Endothelial cell (in vitro differentiated cells): ENCODE results near the gene MEF2D. TPM values are rescaled to one million over a fixed set of nuclear protein-coding genes. Genes with fewer than 3 reads are reported as not detected.

Experiments
- DNase-seq: peaks from one replicate; pipeline ENCODE4 v3.0.0; 2021; ENCODE audit warnings: low spot score
- H3K27ac Mint-ChIP-seq: one replicate; pipeline ENCODE4 v1.8.0; 2021; ENCODE audit warnings: mixed read lengths, inconsistent platforms; ENCODE audit not compliant: unreplicated experiment
- H3K27me3 Mint-ChIP-seq: one replicate; pipeline ENCODE4 v1.8.0; 2021; ENCODE audit warnings: mild to moderate bottlenecking, moderate library complexity, mixed read lengths, inconsistent platforms; ENCODE audit not compliant: unreplicated experiment
- H3K36me3 Mint-ChIP-seq: one replicate; pipeline ENCODE4 v1.8.0; 2021; ENCODE audit warnings: mild to moderate bottlenecking, low read depth, mixed read lengths, inconsistent platforms; ENCODE audit not compliant: unreplicated experiment
- H3K4me1 Mint-ChIP-seq: one replicate; pipeline ENCODE4 v1.8.0; 2021; ENCODE audit warnings: mild to moderate bottlenecking, mixed read lengths, inconsistent platforms; ENCODE audit not compliant: unreplicated experiment
- H3K4me3 Mint-ChIP-seq: one replicate; pipeline ENCODE4 v1.8.0; 2021; ENCODE audit warnings: mild to moderate bottlenecking, mixed read lengths, inconsistent platforms; ENCODE audit not compliant: unreplicated experiment
- H3K9me3 Mint-ChIP-seq: one replicate; pipeline ENCODE4 v1.8.0; 2021; ENCODE audit warnings: mixed read lengths, inconsistent platforms; ENCODE audit not compliant: unreplicated experiment
- total RNA-seq: library from RNA; stranded (reverse); fragmentation: NEBNext Ultra II Directional; extraction: Animal tissue kit (Norgen Biotek cat#: 25700); gene quantifications from one replicate; pipeline ENCODE4 v1.2.1, GENCODE V29; 2021; ENCODE audit not compliant: unreplicated experiment
- TF ChIP-seq, protein P1 (sequence below): fragments of 200-600 bp; sonication (generic); IDR thresholded peaks from one replicate; pipeline ENCODE4 v1.5.0; 2021; ENCODE audit warnings: antibody characterized with exemption; ENCODE audit not compliant: unreplicated experiment

The MEF2D gene
- total RNA-seq, 1 donor from 2014 or later = 45.2 TPM

DNA sequence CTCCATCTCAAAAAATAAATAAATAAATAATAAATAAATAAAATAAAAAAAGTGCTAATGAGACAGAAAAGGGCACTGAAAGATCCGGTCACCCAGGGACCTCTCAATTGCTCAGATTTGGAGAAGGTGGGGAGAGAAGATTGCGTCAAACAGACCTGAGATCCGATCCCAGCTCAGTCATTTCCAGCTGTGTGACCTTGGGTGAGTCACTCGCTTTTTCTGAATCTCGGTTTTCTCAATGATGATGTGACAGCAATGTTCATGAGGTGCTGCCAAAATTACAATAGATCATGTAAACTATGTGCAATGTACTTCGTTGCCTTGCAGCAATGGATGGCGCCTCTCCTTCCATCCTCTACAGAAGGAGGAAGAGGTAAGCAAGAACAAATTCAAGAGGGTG, 11.1 kb upstream of the MEF2D start:
- TF ChIP-seq, protein P1, sequence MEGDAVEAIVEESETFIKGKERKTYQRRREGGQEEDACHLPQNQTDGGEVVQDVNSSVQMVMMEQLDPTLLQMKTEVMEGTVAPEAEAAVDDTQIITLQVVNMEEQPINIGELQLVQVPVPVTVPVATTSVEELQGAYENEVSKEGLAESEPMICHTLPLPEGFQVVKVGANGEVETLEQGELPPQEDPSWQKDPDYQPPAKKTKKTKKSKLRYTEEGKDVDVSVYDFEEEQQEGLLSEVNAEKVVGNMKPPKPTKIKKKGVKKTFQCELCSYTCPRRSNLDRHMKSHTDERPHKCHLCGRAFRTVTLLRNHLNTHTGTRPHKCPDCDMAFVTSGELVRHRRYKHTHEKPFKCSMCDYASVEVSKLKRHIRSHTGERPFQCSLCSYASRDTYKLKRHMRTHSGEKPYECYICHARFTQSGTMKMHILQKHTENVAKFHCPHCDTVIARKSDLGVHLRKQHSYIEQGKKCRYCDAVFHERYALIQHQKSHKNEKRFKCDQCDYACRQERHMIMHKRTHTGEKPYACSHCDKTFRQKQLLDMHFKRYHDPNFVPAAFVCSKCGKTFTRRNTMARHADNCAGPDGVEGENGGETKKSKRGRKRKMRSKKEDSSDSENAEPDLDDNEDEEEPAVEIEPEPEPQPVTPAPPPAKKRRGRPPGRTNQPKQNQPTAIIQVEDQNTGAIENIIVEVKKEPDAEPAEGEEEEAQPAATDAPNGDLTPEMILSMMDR = no peak
- Mint-ChIP-seq H3K36me3 (no peaks in the 10 kb centered on the region), H3K9me3 (no peaks in the 10 kb centered on the region), H3K4me3 (no peak overlapping the region), H3K27ac (no peak overlapping the region), H3K27me3 (no peaks in the 10 kb centered on the region), H3K4me1 (no peaks in the 10 kb centered on the region)
- no peak for DNase-seq

DNA sequence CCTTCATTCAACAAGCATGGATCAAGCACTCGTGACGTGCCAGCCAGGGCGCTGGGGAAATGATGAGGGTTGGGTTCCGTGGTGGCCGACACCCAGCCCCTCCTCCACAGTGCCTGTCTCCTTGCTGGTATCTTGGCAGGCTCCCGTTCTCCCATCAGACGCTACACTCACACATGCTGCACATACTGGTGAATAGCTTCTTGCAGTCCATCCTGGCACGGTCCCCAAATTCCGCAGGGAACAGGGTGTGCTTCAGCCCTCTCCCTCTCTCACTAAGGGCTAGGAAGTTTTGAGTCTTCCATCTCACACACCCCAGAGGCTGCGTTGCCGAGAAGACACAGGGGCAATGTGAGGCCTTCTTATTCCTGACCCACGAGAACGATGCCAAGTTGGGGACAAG, 10.1 kb upstream of the MEF2D start:
- DNase-seq = no peak
- TF ChIP-seq, protein P1 = no peak
- Mint-ChIP-seq H3K9me3 (no peaks in the 10 kb centered on the region), H3K4me1 (peaks cover 3% of the 10 kb centered on the region), H3K27me3 (no peaks in the 10 kb centered on the region), H3K36me3 (peaks cover 3% of the 10 kb centered on the region), H3K27ac (no peak overlapping the region), H3K4me3 (no peak overlapping the region)

DNA sequence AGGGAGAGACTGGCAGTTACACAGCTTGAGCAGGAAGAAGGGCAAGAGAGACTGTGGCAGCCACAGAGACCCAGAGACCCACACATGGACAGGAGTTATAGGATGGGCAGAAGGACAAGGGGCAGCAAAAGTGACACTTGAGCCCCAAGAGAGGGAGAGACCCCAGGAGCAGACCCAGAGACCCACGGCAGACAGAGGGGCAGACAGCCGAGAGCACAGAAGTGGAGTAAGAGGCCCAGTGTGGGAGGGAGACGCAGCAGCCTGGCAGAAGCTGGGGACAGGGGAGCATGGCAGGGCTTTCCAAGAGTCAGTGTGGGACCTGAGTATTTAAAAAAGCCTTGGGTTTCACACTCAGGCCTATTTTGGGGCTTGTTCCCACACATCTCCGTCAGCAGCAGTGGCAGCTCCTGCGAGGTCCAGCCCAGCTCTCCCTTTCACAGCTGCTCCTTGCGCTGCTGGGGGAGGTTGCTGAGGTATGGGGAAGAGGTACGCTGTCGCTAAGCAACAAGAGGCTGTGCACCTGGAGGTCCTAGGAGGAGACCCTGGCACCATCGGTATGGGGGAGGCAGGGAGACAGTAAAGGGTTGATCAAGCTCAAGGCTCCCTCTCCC, 9.0 kb upstream of the MEF2D start:
- TF ChIP-seq, protein P1 = no peak
- peaks cover 3% of the 10 kb centered on the region for H3K36me3 Mint-ChIP-seq
- H3K4me3 Mint-ChIP-seq = no peak overlapping the region
- H3K27ac Mint-ChIP-seq = no peak overlapping the region
- peaks cover 2% of the 10 kb centered on the region for H3K27me3 Mint-ChIP-seq
- H3K4me1 Mint-ChIP-seq = peaks cover 12% of the 10 kb centered on the region
- no peaks in the 10 kb centered on the region for H3K9me3 Mint-ChIP-seq
- no peak for DNase-seq

DNA sequence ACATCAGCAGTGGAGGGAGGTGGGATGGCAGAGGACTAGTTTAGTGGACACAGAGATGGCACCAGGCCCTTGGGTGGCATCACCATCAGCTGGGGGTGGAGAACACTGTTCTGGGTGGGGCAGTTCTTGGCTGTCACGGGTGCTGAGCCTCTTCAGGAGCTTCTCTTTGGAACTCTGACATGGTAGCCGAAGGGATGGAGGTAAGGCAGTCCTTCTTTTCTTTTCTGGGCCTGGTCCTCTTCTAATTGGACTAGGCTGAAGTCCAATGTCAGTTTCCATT, 8.3 kb upstream of the MEF2D start:
- TF ChIP-seq, protein P1 = no peak
- H3K36me3 Mint-ChIP-seq = peaks cover 3% of the 10 kb centered on the region
- H3K9me3 Mint-ChIP-seq = no peaks in the 10 kb centered on the region
- H3K4me1 Mint-ChIP-seq = peaks cover 19% of the 10 kb centered on the region
- no peak overlapping the region for H3K4me3 Mint-ChIP-seq
- no peak for DNase-seq
- no peak overlapping the region for H3K27ac Mint-ChIP-seq
- H3K27me3 Mint-ChIP-seq = peaks cover 2% of the 10 kb centered on the region

DNA sequence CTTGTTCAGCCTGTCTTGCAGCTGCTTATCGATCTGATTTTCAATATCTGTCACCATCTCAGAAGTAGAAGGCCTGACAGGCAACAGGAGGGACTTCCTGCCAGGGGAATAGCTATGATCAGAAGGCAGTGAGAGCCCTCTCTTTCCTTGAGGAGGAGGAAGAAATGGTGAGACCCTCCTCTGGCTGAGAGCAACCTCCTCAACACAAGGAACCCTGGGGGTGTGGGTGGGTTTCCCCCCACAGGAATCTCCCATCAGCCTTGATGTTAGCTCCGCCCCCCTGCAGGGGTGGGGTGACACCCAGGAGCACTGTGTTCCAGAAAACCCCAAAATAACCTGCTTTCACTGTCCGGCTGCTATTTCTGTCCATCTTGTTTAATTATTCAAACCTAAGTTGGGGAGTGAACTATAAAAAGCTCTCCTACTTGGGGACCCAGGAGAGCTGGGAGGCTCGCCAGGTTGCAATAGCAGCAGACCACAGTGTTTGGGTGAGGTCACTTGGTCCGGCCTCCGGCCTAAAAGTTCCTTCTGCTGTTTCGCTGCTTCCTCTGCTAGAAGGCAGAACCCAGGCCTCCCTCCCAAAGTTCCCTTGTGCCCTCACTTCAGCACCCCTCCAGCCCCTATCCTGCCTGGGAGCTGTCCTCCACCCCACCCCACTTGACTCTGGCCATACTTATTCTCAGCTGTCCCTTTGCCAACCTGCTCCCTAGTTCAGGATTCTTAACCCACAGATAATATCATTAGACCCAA, 7.8 kb upstream of the MEF2D start:
- no peak for DNase-seq
- peaks cover 3% of the 10 kb centered on the region for H3K36me3 Mint-ChIP-seq
- no peak overlapping the region for H3K27ac Mint-ChIP-seq
- TF ChIP-seq, protein P1 = no peak
- peaks cover 2% of the 10 kb centered on the region for H3K27me3 Mint-ChIP-seq
- H3K9me3 Mint-ChIP-seq = no peaks in the 10 kb centered on the region
- no peak overlapping the region for H3K4me3 Mint-ChIP-seq
- peaks cover 22% of the 10 kb centered on the region for H3K4me1 Mint-ChIP-seq
